HFF-Myc (cell line): ENCODE data around the gene PDGFRA.
"Not testable (repeated sequence)": the region's sequence is repeated elsewhere in the genome, so short reads cannot be mapped to it uniquely, and the experiment has no call there.

Experiments
- DNase-seq: peaks from one replicate; pipeline ENCODE4 v3.0.0-alpha.2; 2011; ENCODE audit warnings: low read depth; ENCODE audit errors: extremely low read depth
- H3K4me3 ChIP-seq: replicated peaks from 2 replicates; pipeline ENCODE4 v1.5.1; 2011; ENCODE audit warnings: low read depth, mild to moderate bottlenecking, control low read depth, low read length
- CTCF ChIP-seq: IDR thresholded peaks from 2 replicates; pipeline ENCODE4 v1.5.1; 2012; ENCODE audit warnings: mild to moderate bottlenecking, low read depth, low read length, control low read depth; ENCODE audit errors: missing control alignments

Gene PDGFRA

GRCh38 chr4:54231768-54232688 is 2.9 kb downstream of the PDGFRA start:
- TF ChIP-seq CTCF, result no peak
- peak overlapping the region; percentile 85 for H3K4me3 ChIP-seq
- DNase-seq, result no peak

- peak; percentile 78 for TF ChIP-seq CTCF
- H3K4me3 ChIP-seq, result peak overlapping the region; percentile 85
- no peak for DNase-seq
These were observed 4.2 kb downstream of the PDGFRA start for GRCh38 chr4:54233277-54233696.

GRCh38 chr4:54233697-54234496 is 4.8 kb downstream of the PDGFRA start:
- peak; percentile 68 for DNase-seq
- TF ChIP-seq CTCF, result peak; percentile 87
- peak overlapping the region; percentile 85 for H3K4me3 ChIP-seq

- TF ChIP-seq CTCF, result no peak
- H3K4me3 ChIP-seq, result peak overlapping the region; percentile 85
- DNase-seq, result no peak
These were observed 5.6 kb downstream of the PDGFRA start for GRCh38 chr4:54234497-54235205.

GRCh38 chr4:54236316-54236715 is 7.2 kb downstream of the PDGFRA start:
- not testable (repeated sequence) for DNase-seq, H3K4me3 ChIP-seq

GRCh38 chr4:54237770-54238169 is 8.7 kb downstream of the PDGFRA start:
- no peak overlapping the region for H3K4me3 ChIP-seq
- no peak for TF ChIP-seq CTCF
- no peak for DNase-seq
